Neural progenitor cell (in vitro differentiated cells): ENCODE measurements around the gene BIRC3.
A peak's percentile ranks its signal among the peaks of the same experiment; 100 is the strongest.

ENCODE experiments used
- EZH2 ChIP-seq: fragments of 200-600 bp; sonication (generic); IDR thresholded peaks from 2 replicates; pipeline ENCODE4 v1.6.1; 2017; ENCODE audit warnings: antibody characterized with exemption, mild to moderate bottlenecking, moderate library complexity
- EZH2phosphoT487 ChIP-seq: fragments of 200-600 bp; sonication (generic); IDR thresholded peaks from 2 replicates; pipeline ENCODE4 v1.6.1; 2017; ENCODE audit warnings: antibody characterized with exemption
- TF ChIP-seq, protein P1 (sequence below): fragments of 200-600 bp; sonication (generic); IDR thresholded peaks from 2 replicates; pipeline ENCODE4 v1.5.1; 2017; ENCODE audit warnings: antibody characterized with exemption, mild to moderate bottlenecking

DNA sequence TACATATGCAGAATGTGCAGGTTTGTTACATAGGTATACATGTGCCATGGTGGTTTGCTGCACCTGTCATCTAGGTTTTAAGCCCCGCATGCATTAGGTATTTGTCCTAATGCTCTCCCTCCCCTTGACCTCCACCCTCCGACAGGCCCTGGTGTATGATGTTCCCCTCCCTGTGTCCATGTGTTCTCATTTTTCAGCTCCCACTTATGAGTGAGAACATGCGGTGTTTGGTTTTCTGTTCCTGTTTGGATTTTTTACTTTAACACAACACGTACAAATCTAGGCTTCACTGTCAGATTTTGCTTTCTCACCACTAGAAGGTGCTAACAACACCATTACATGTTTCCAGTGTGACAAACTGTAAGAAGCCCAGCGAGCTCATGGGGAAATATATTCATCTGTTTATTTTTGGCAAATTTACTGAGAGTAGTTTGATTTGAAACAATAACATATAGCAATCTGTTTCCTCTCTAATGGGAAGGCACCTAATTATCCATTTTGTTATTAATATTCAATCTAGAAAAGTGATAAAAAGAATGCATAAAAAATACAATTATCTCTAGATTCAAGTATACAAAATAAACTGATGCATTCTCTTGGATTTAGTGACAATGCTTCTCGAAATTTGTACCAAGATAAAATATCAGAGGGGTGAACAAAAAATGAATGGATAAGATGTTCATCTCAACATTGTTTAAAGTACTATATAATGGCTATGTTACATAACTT is 23.2 kb upstream of the BIRC3 start:
- TF ChIP-seq EZH2phosphoT487, result no peak
- TF ChIP-seq, protein P1, sequence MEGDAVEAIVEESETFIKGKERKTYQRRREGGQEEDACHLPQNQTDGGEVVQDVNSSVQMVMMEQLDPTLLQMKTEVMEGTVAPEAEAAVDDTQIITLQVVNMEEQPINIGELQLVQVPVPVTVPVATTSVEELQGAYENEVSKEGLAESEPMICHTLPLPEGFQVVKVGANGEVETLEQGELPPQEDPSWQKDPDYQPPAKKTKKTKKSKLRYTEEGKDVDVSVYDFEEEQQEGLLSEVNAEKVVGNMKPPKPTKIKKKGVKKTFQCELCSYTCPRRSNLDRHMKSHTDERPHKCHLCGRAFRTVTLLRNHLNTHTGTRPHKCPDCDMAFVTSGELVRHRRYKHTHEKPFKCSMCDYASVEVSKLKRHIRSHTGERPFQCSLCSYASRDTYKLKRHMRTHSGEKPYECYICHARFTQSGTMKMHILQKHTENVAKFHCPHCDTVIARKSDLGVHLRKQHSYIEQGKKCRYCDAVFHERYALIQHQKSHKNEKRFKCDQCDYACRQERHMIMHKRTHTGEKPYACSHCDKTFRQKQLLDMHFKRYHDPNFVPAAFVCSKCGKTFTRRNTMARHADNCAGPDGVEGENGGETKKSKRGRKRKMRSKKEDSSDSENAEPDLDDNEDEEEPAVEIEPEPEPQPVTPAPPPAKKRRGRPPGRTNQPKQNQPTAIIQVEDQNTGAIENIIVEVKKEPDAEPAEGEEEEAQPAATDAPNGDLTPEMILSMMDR, result peak; percentile 68
- no peak for TF ChIP-seq EZH2
